HepG2 (cell line): ENCODE measurements around the gene LAMTOR2. TPM values are rescaled to one million over a fixed set of nuclear protein-coding genes. Genes with fewer than 3 reads are reported as not detected.

Source experiments
- AGO1 ChIP-seq: fragments of 200-400 bp; formaldehyde crosslinking; IDR thresholded peaks from 2 replicates; pipeline ENCODE4 v1.6.1; 2017; ENCODE audit warnings: mild to moderate bottlenecking, low read depth, low read length, moderate library complexity; ENCODE audit not compliant: poor library complexity, severe bottlenecking
- ARNT2 ChIP-seq: sonication (generic); formaldehyde crosslinking; IDR thresholded peaks from 2 replicates; pipeline ENCODE4 v1.8.0; 2022; ENCODE audit warnings: mild to moderate bottlenecking, low read depth, missing genetic modification reagents, moderate library complexity
- BCL6 ChIP-seq: IDR thresholded peaks from 2 replicates; pipeline ENCODE4 v1.6.1; 2016; ENCODE audit warnings: missing genetic modification reagents, missing compliant biosample characterization
- ETV6 ChIP-seq: sonication (generic); formaldehyde crosslinking; conservative IDR thresholded peaks from 2 replicates; pipeline ENCODE4 v1.4.0; 2020; ENCODE audit warnings: missing genetic modification reagents
- HMGXB4 ChIP-seq, 2 experiments: sonication (generic) in 1 of 2; formaldehyde crosslinking in 1 of 2; IDR thresholded peaks; 2 replicates each; pipeline versions ENCODE4 v1.4.0 to v1.6.1; 2018 to 2020; ENCODE audit warnings: missing genetic modification reagents in 2 of 2, borderline replicate concordance in 1 of 2, low read depth in 1 of 2, mild to moderate bottlenecking in 1 of 2, missing biosample characterization in 1 of 2
- HNRNPH1 ChIP-seq: fragments of 200-400 bp; formaldehyde crosslinking; optimal IDR thresholded peaks from 2 replicates; pipeline ENCODE3; 2017; ENCODE audit warnings: mild to moderate bottlenecking, low read depth, low read length
- JUND ChIP-seq: sonication (generic); formaldehyde crosslinking; IDR thresholded peaks from 2 replicates; pipeline ENCODE4 v1.8.0; 2022; ENCODE audit warnings: mild to moderate bottlenecking, missing genetic modification reagents
- KAT7 ChIP-seq: IDR thresholded peaks from 2 replicates; pipeline ENCODE4 v1.6.1; 2018; ENCODE audit warnings: borderline replicate concordance, missing compliant biosample characterization
- MTF1 ChIP-seq: sonication (generic); formaldehyde crosslinking; IDR thresholded peaks from 2 replicates; pipeline ENCODE4 v1.5.0; 2020; ENCODE audit warnings: missing genetic modification reagents
- MXD4 ChIP-seq: IDR thresholded peaks from 2 replicates; pipeline ENCODE4 v1.6.1; 2016; ENCODE audit warnings: mild to moderate bottlenecking, missing biosample characterization, missing genetic modification reagents
- MYNN ChIP-seq: sonication (generic); formaldehyde crosslinking; IDR thresholded peaks from 2 replicates; pipeline ENCODE4 v1.4.0; 2020; ENCODE audit warnings: mild to moderate bottlenecking, low read depth, missing genetic modification reagents
- NCOA5 ChIP-seq: sonication (generic); formaldehyde crosslinking; IDR thresholded peaks from 2 replicates; pipeline ENCODE4 v1.4.0; 2020; ENCODE audit warnings: missing genetic modification reagents
- NFIB ChIP-seq: sonication (generic); formaldehyde crosslinking; IDR thresholded peaks from 2 replicates; pipeline ENCODE4 v1.9.0; 2021; ENCODE audit warnings: missing genetic modification reagents, mild to moderate bottlenecking, borderline replicate concordance
- POGZ ChIP-seq: sonication (generic); formaldehyde crosslinking; IDR thresholded peaks from 2 replicates; pipeline ENCODE4 v1.4.0; 2020; ENCODE audit warnings: mild to moderate bottlenecking, missing genetic modification reagents
- RAD51 ChIP-seq: fragments of 450-650 bp; IDR thresholded peaks from 2 replicates; pipeline ENCODE4 v1.6.1; 2016; ENCODE audit warnings: borderline replicate concordance
- SMAD9 ChIP-seq: sonication (generic); formaldehyde crosslinking; IDR thresholded peaks from 2 replicates; pipeline ENCODE4 v1.5.1; 2020; ENCODE audit warnings: mild to moderate bottlenecking, missing genetic modification reagents
- TBP ChIP-seq: sonication (generic); formaldehyde crosslinking; IDR thresholded peaks from 2 replicates; pipeline ENCODE4 v1.5.0; 2020; ENCODE audit warnings: missing genetic modification reagents
- TIGD3 ChIP-seq: sonication (generic); formaldehyde crosslinking; IDR thresholded peaks from 2 replicates; pipeline ENCODE4 v1.5.1; 2020; ENCODE audit warnings: mild to moderate bottlenecking, missing genetic modification reagents, borderline replicate concordance
- TSC22D2 ChIP-seq: sonication (generic); formaldehyde crosslinking; IDR thresholded peaks from 2 replicates; pipeline ENCODE4 v1.5.1; 2020; ENCODE audit warnings: missing genetic modification reagents, mild to moderate bottlenecking, borderline replicate concordance
- ZBTB7B ChIP-seq: sonication (generic); formaldehyde crosslinking; IDR thresholded peaks from 2 replicates; pipeline ENCODE4 v1.4.0; 2020; ENCODE audit warnings: missing genetic modification reagents
- ZFP90 ChIP-seq: sonication (generic); formaldehyde crosslinking; IDR thresholded peaks from 2 replicates; pipeline ENCODE4 v1.8.0; 2022; ENCODE audit warnings: missing genetic modification reagents, mild to moderate bottlenecking, inconsistent platforms, borderline replicate concordance
- ZNF546 ChIP-seq: sonication (generic); formaldehyde crosslinking; conservative IDR thresholded peaks from 2 replicates; pipeline ENCODE4 v1.8.1; 2023; ENCODE audit warnings: mild to moderate bottlenecking, missing genetic modification reagents
- ZNF576 ChIP-seq: sonication (generic); formaldehyde crosslinking; IDR thresholded peaks from 2 replicates; pipeline ENCODE4 v1.4.0; 2020; ENCODE audit warnings: mild to moderate bottlenecking, missing genetic modification reagents
- ZNF614 ChIP-seq: IDR thresholded peaks from 2 replicates; pipeline ENCODE4 v1.6.1; 2018; ENCODE audit warnings: missing biosample characterization, missing genetic modification reagents, inconsistent platforms, borderline replicate concordance
- ZNF768 ChIP-seq: sonication (generic); formaldehyde crosslinking; IDR thresholded peaks from 2 replicates; pipeline ENCODE4 v1.4.0; 2020; ENCODE audit warnings: missing genetic modification reagents
- ZNF775 ChIP-seq: sonication (generic); formaldehyde crosslinking; IDR thresholded peaks from 2 replicates; pipeline ENCODE4 v1.4.0; 2020; ENCODE audit warnings: missing genetic modification reagents, mild to moderate bottlenecking, moderate library complexity, borderline replicate concordance
- ZNF777 ChIP-seq: sonication (generic); formaldehyde crosslinking; IDR thresholded peaks from 2 replicates; pipeline ENCODE4 v1.4.0; 2020; ENCODE audit warnings: missing genetic modification reagents
- ZNF782 ChIP-seq: sonication (generic); formaldehyde crosslinking; IDR thresholded peaks from 2 replicates; pipeline ENCODE4 v1.4.0; 2020; ENCODE audit warnings: missing genetic modification reagents, mild to moderate bottlenecking, borderline replicate concordance
- polyA plus RNA-seq, 8 experiments: library from polyadenylated mRNA; depleted of rRNA in 3 of 8; stranded (reverse) in 7 of 8; unstranded in 1 of 8; fragments of >200 nt; fragmentation: Illumina TruSeq in 4 of 8; extraction: Trizol in 4 of 8; gene quantifications; 2 replicates each; pipeline versions ENCODE4 v1.2.1 to v1.2.3, GENCODE V29; 2011 to 2016; ENCODE audit warnings: low read depth in 4 of 8, missing spikeins in 1 of 8, mixed read lengths in 1 of 8; ENCODE audit not compliant: insufficient read depth in 1 of 8
- total RNA-seq, 5 experiments: library from RNA; depleted of rRNA; stranded (reverse); fragments of >200 nt; fragmentation: Illumina TruSeq; extraction: Trizol; gene quantifications; 2 replicates each; pipeline ENCODE4 v1.2.3, GENCODE V29; 2016; ENCODE audit warnings: low read depth in 1 of 5

The LAMTOR2 gene
- total and polyA plus RNA-seq, 2 of the 13 experiments (the other 11 are each of a cell fraction or from before 2014, with no cell fraction given): 36.5 to 66.4 TPM

GRCh38 chr1:156096640-156097391 is 42.2 kb downstream of the LAMTOR2 start (continued):
- TF ChIP-seq POGZ (no peak), ZNF546 (no peak), NFIB (no peak), ZNF782 (CRISPR knock-in tag) (peak; percentile 69; the same call in 1 of the 2 replicates), MXD4 (no peak), HMGXB4 (CRISPR knock-in tag; IDR thresholded peaks at IDR 0.05; ENCODE audit: borderline replicate concordance in 1 of 2, low read depth in 1 of 2) (peak; percentile 66 to 77; a peak in 3 of 4 replicates), AGO1 (no peak), ETV6 (no peak), ARNT2 (CRISPR knock-in tag) (no peak), TBP (CRISPR knock-in tag) (no peak), JUND (peak; percentile 62; the same call in 1 of the 2 replicates), MTF1 (CRISPR knock-in tag) (no peak), ZNF576 (CRISPR knock-in tag) (no peak), ZNF777 (CRISPR knock-in tag) (no peak), ZFP90 (no peak), KAT7 (peak; percentile 55; the same call in 1 of the 2 replicates), TSC22D2 (CRISPR knock-in tag) (no peak), MYNN (CRISPR knock-in tag) (no peak; the same call in 1 of the 2 replicates), ZNF768 (CRISPR knock-in tag) (peak; percentile 18; the same call in 1 of the 2 replicates), ZNF775 (no peak), ZBTB7B (no peak; the same call in 1 of the 2 replicates), ZNF614 (CRISPR knock-in tag) (0 out of 2 replicates have a peak, but pooled peaks have one; percentile 32), NCOA5 (CRISPR knock-in tag) (no peak), RAD51 (no peak), TIGD3 (CRISPR knock-in tag) (no peak), BCL6 (CRISPR knock-in tag) (0 out of 2 replicates have a peak, but pooled peaks have one; percentile 32), HNRNPH1 (no peak), SMAD9 (CRISPR knock-in tag) (no peak)
